OCI-LY3 (cell line): Measurements from ENCODE around the gene CES4A.

Experiments used
- CTCF ChIP-seq: fragments of 200-600, 300-600 bp; sonication (generic); IDR thresholded peaks from 2 replicates; pipeline ENCODE4 v1.5.1; 2014; ENCODE audit warnings: antibody characterized with exemption, low read length, low read depth
- EZH2phosphoT487 ChIP-seq: fragments of 200-600 bp; shearing (Covaris generic); IDR thresholded peaks from 2 replicates; pipeline ENCODE4 v1.6.1; 2018; ENCODE audit warnings: antibody characterized with exemption, mixed run types, low read depth

DNA sequence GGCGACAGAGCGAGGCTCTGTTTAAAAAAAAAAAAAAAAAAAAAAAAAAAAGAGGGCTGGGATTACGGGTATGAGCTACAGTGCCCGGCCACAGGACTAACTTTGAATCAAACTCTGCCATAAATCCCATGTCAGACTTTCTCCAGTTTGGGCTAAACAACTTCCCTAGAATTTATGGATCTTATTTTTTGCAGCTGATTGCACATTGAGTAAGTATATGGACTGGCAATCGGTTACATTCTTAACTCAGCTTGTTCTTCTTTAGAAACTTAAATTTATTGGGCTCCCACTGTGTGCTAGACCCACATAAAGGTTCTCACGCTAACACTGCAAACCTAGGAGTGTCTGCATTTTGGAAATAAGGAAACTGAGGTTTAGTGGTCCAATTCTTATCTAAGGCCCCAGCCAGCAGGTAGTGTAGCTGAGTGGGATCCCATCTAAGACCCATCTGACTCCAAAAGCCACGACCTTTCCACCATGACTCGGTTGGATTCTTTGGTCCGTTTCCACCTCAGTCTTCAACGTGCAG lies 39.8 kb downstream of the CES4A start:
- TF ChIP-seq CTCF (no peak), EZH2phosphoT487 (no peak)
